ENCODE results near the gene PEX14. TPM values are rescaled to one million over a fixed set of nuclear protein-coding genes. Genes with fewer than 3 reads are reported as not detected.
A peak's percentile ranks its signal among the peaks of the same experiment; 100 is the strongest.

PEX14 gene
- total RNA-seq, 1 experiment from 2014 or later, result 36.0 TPM

- H3K9me3 ChIP-seq (ENCODE audit: control insufficient read depth, insufficient read depth, low read depth, low read length), result no peaks in the 10 kb centered on the region
- H3K36me3 ChIP-seq (ENCODE audit: control insufficient read depth, insufficient read depth, low read length), result no peaks in the 10 kb centered on the region
- H3K4me1 ChIP-seq (ENCODE audit: control insufficient read depth, insufficient read depth, low read length), result no peaks in the 10 kb centered on the region
- H3K27me3 ChIP-seq (ENCODE audit: control insufficient read depth, insufficient read depth, low read length), result no peaks in the 10 kb centered on the region
- in situ Hi-C loops (cut with HindIII; ENCODE audit: low pct_unique_long_range_greater_than_20kb, low sequenced_read_pairs) (no loop called here), intact Hi-C loops (cut with micrococcal nuclease; ENCODE audit: unreplicated experiment) (no loop called here)
- CTCF ChIA-PET, result no interaction called here
- TSS peak; percentile 41 for BruUV-seq (replicated peaks)
- ATAC-seq (no peak), DNase-seq (ENCODE audit: low read depth, low spot score) (no peak)
- POLR2A ChIA-PET, result no interaction called here
- H3K27ac ChIP-seq (ENCODE audit: low read length), result no peak overlapping the region
- H3K4me3 ChIP-seq (ENCODE audit: low read depth in 2 of 2, low read length in 2 of 2), result no peak overlapping the region
- no peak for TF ChIP-seq SIN3A (IDR thresholded peaks at IDR 0.05; ENCODE audit: borderline replicate concordance, insufficient read depth, low read depth, low read length)
- no peak for TF ChIP-seq CTCF (IDR thresholded peaks at IDR 0.05)
- no peak for TF ChIP-seq POLR2AphosphoS5 (IDR thresholded peaks at IDR 0.05; ENCODE audit: low read depth, low read length)
- TF ChIP-seq TCF7L2 (IDR thresholded peaks at IDR 0.05; ENCODE audit: low read depth, low read length), result no peak
- TF ChIP-seq REST (IDR thresholded peaks at IDR 0.05; ENCODE audit: insufficient read depth in 1 of 2, low read depth in 2 of 2, low read length in 1 of 2), result no peak
Measured at GRCh38 chr1:10615332-10615731, 140.6 kb downstream of the PEX14 start.

- no peaks in the 10 kb centered on the region for H3K9me3 ChIP-seq (ENCODE audit: control insufficient read depth, insufficient read depth, low read depth, low read length)
- ATAC-seq (no peak), DNase-seq (ENCODE audit: low read depth, low spot score) (no peak)
- in situ Hi-C loops (cut with HindIII; ENCODE audit: low pct_unique_long_range_greater_than_20kb, low sequenced_read_pairs) (no loop called here), intact Hi-C loops (cut with micrococcal nuclease; ENCODE audit: unreplicated experiment) (no loop called here)
- no TSS peak for BruUV-seq (replicated peaks)
- no peaks in the 10 kb centered on the region for H3K27me3 ChIP-seq (ENCODE audit: control insufficient read depth, insufficient read depth, low read length)
- POLR2A ChIA-PET, result no interaction called here
- CTCF ChIA-PET, result no interaction called here
- no peak for TF ChIP-seq CTCF (IDR thresholded peaks at IDR 0.05)
- no peak for TF ChIP-seq SIN3A (IDR thresholded peaks at IDR 0.05; ENCODE audit: borderline replicate concordance, insufficient read depth, low read depth, low read length)
- H3K4me3 ChIP-seq (ENCODE audit: low read depth in 2 of 2, low read length in 2 of 2), result no peak overlapping the region
- no peaks in the 10 kb centered on the region for H3K4me1 ChIP-seq (ENCODE audit: control insufficient read depth, insufficient read depth, low read length)
- no peak overlapping the region for H3K27ac ChIP-seq (ENCODE audit: low read length)
- no peaks in the 10 kb centered on the region for H3K36me3 ChIP-seq (ENCODE audit: control insufficient read depth, insufficient read depth, low read length)
Measured at GRCh38 chr1:10615932-10616671, 141.4 kb downstream of the PEX14 start.

Measured in Panc1 (cell line).